ENCODE results near the gene FAM107B.

DNA sequence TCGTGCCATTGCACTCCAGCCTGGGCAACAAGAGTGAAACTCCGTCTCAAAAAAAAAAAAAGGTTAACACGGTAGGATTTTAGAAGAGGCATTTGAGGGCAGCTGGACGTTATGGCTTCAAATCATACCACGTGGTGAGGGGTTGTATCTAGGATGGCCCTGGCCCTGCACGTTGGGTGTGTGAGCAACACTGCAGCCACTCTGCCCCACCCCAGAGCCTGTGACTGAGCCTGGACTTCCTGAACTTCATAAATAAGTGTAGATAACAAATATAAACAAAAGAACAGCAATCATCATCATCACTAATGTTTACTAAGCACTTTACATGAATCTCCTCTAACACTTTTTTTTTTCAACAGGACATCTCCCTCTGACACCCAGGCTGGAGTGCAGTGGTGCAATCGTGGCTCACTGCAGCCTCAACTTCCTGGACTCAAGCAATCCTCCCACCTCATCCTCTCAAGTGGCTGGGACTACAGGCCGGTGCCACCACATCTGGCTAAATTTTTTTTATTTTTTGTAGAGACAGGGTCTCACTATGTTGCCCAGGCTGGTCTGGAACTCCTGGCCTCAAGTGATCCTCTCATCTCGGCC, 274.4 kb downstream of the FAM107B start:
- TF ChIP-seq, protein P1, sequence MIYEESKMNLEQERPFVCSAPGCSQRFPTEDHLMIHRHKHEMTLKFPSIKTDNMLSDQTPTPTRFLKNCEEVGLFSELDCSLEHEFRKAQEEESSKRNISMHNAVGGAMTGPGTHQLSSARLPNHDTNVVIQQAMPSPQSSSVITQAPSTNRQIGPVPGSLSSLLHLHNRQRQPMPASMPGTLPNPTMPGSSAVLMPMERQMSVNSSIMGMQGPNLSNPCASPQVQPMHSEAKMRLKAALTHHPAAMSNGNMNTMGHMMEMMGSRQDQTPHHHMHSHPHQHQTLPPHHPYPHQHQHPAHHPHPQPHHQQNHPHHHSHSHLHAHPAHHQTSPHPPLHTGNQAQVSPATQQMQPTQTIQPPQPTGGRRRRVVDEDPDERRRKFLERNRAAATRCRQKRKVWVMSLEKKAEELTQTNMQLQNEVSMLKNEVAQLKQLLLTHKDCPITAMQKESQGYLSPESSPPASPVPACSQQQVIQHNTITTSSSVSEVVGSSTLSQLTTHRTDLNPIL (CRISPR knock-in tag; IDR thresholded peaks at IDR 0.05; ENCODE audit: low read depth): no peak
- TF ChIP-seq ZFP3 (CRISPR knock-in tag; IDR thresholded peaks at IDR 0.05): no peak

Measured in SK-N-SH treated with all-trans-retinoic acid at 6 μM for 48 hours (cell line).